SU-DHL-6 (cell line): ENCODE data around the gene ZNF554.

Source experiments
- H2AFZ ChIP-seq: fragments of 200-600 bp; sonication (generic); 2 replicates; pipeline ENCODE4 v1.6.1; 2014; ENCODE audit warnings: low read depth, mild to moderate bottlenecking, moderate library complexity, mixed read lengths, antibody characterized with exemption, low read length; ENCODE audit not compliant: severe bottlenecking
- H3F3A ChIP-seq: fragments of 200-600 bp; shearing (Covaris generic); 2 replicates; pipeline ENCODE4 v1.6.0; 2016; ENCODE audit warnings: antibody characterized with exemption, mild to moderate bottlenecking; ENCODE audit not compliant: insufficient read depth
- H3K27ac ChIP-seq: fragments of 200-600 bp; sonication (generic); 2 replicates; pipeline ENCODE4 v1.5.1; 2016; ENCODE audit warnings: low read depth, mild to moderate bottlenecking, low read length, moderate library complexity, mixed read lengths
- H3K27me3 ChIP-seq: fragments of 200-600 bp; sonication (generic), shearing (Covaris generic); 2 replicates; pipeline ENCODE4 v1.6.0; 2014; ENCODE audit warnings: mild to moderate bottlenecking, low read length
- H3K36me3 ChIP-seq: fragments of 200-600 bp; sonication (generic); 2 replicates; pipeline ENCODE4 v1.6.1; 2014; ENCODE audit warnings: mild to moderate bottlenecking, low read length, mixed read lengths
- H3K4me2 ChIP-seq: fragments of 300-600, 200-600 bp; shearing (Covaris generic), sonication (generic); 2 replicates; pipeline ENCODE4 v1.6.0; 2014; ENCODE audit warnings: low read length, low read depth, mild to moderate bottlenecking; ENCODE audit not compliant: poor library complexity, severe bottlenecking
- H3K4me3 ChIP-seq: fragments of 200-600 bp; sonication (generic); 2 replicates; pipeline ENCODE4 v1.5.1; 2014; ENCODE audit warnings: antibody characterized with exemption, low read length, mild to moderate bottlenecking, mixed read lengths; ENCODE audit not compliant: insufficient read depth, poor library complexity, severe bottlenecking
- H3K79me2 ChIP-seq: fragments of 200-600 bp; sonication (generic); 2 replicates; pipeline ENCODE4 v1.6.1; 2014; ENCODE audit warnings: mild to moderate bottlenecking, low read length, moderate library complexity; ENCODE audit not compliant: insufficient read depth
- H3K9ac ChIP-seq: fragments of 200-600 bp; sonication (generic); 2 replicates; pipeline ENCODE4 v1.7.0; 2014; ENCODE audit warnings: mild to moderate bottlenecking, low read length
- H3K9me2 ChIP-seq: fragments of 200-600 bp; sonication (generic); replicated peaks from 2 replicates; pipeline ENCODE4 v1.6.1; 2014; ENCODE audit warnings: low read length; ENCODE audit not compliant: insufficient read depth
- H3K9me3 ChIP-seq: fragments of 200-600 bp; sonication (generic); 2 replicates; pipeline ENCODE4 v1.6.1; 2014; ENCODE audit warnings: low read length, mixed read lengths; ENCODE audit not compliant: insufficient read depth
- H4K20me1 ChIP-seq: fragments of 200-600 bp; sonication (generic); 2 replicates; pipeline ENCODE4 v1.6.1; 2014; ENCODE audit warnings: low read depth, mild to moderate bottlenecking, antibody characterized with exemption, low read length, moderate library complexity, mixed read lengths
- CTCF ChIP-seq: fragments of 200-600 bp; sonication (generic); IDR thresholded peaks from one replicate; pipeline ENCODE4 v1.5.1; 2017; ENCODE audit warnings: antibody characterized with exemption, mild to moderate bottlenecking, low read length, moderate library complexity; ENCODE audit not compliant: insufficient read depth, poor library complexity, severe bottlenecking
- EZH2phosphoT487 ChIP-seq: fragments of 200-600 bp; sonication (generic), shearing (Covaris generic); conservative IDR thresholded peaks from 2 replicates; pipeline ENCODE4 v1.6.1; 2018; ENCODE audit warnings: mild to moderate bottlenecking, antibody characterized with exemption, low read length, moderate library complexity, mixed read lengths

The ZNF554 gene

GRCh38 chr19:2807379-2808128 is 12.1 kb upstream of the ZNF554 start:
- no peaks in the 10 kb centered on the region for H3K36me3 ChIP-seq
- no peaks in the 10 kb centered on the region for H3K27me3 ChIP-seq
- H3F3A ChIP-seq: no peaks in the 10 kb centered on the region
- H3K79me2 ChIP-seq: no peaks in the 10 kb centered on the region
- H3K4me2 ChIP-seq: no peak overlapping the region
- TF ChIP-seq EZH2phosphoT487: no peak
- no peak for TF ChIP-seq CTCF
- H2AFZ ChIP-seq: no peak overlapping the region
- H3K27ac ChIP-seq: no peak overlapping the region
- no peaks in the 10 kb centered on the region for H4K20me1 ChIP-seq
- no peaks in the 10 kb centered on the region for H3K9me3 ChIP-seq
- H3K9me2 ChIP-seq: no peaks in the 10 kb centered on the region
- no peak overlapping the region for H3K4me3 ChIP-seq
- H3K9ac ChIP-seq: no peak overlapping the region

GRCh38 chr19:2808129-2808941 is 11.3 kb upstream of the ZNF554 start:
- no peak for TF ChIP-seq EZH2phosphoT487
- TF ChIP-seq CTCF: no peak
- Histone ChIP-seq H3K9ac (no peak overlapping the region), H2AFZ (no peak overlapping the region), H3K9me2 (no peaks in the 10 kb centered on the region), H3K9me3 (no peaks in the 10 kb centered on the region), H3K79me2 (no peaks in the 10 kb centered on the region), H3F3A (no peaks in the 10 kb centered on the region), H3K4me2 (no peak overlapping the region), H3K4me3 (no peak overlapping the region), H3K27me3 (no peaks in the 10 kb centered on the region), H3K36me3 (no peaks in the 10 kb centered on the region), H3K27ac (no peak overlapping the region), H4K20me1 (no peaks in the 10 kb centered on the region)

DNA sequence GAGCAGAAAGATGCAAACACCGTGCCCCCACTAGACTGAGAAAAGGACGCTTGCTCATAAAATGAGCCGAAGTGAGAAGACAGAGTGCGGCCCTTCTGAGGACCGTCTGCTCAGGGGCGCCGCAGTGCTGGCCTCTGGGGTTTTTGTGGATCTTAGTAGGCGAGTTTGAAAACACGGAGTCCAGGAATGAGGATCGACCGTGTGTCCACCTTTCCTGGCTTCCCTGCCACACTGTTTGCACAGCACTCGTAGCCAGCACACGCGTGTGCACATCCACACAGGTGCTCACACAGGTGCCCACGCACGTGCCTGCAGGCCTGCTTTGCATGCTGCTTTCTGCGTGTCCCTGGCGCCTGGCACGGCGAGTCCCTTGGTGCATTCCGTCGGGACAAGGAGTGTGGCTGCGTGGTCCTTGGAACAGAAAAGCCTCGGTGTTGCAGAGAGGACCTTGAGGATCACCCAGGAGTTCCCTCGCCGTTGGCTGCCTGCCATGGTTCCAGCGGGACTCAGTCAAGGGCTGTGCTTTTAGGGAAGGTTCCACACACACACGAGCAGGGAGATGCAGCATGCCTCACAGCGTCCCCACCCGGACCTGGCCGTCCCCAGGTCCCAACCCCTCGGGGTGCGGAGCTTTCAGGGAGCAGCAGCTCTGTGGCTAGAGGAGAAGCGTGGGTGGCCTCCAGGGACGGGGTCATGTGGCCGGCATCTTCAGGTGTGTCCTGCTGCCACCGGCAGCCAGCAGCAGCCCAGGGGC is 10.1 kb upstream of the ZNF554 start:
- Histone ChIP-seq H3K79me2 (no peaks in the 10 kb centered on the region), H3K9ac (no peak overlapping the region), H3K27me3 (no peaks in the 10 kb centered on the region), H2AFZ (no peak overlapping the region), H3K9me2 (no peaks in the 10 kb centered on the region), H3K9me3 (no peaks in the 10 kb centered on the region), H4K20me1 (no peaks in the 10 kb centered on the region), H3K36me3 (no peaks in the 10 kb centered on the region), H3K27ac (no peak overlapping the region), H3K4me3 (no peak overlapping the region), H3F3A (no peaks in the 10 kb centered on the region), H3K4me2 (no peak overlapping the region)
- TF ChIP-seq EZH2phosphoT487: no peak
